ENCODE results near the gene PIK3AP1. TPM values are rescaled to one million over a fixed set of nuclear protein-coding genes. Genes with fewer than 3 reads are reported as not detected.

PIK3AP1 gene
- total RNA-seq, 1 experiment from 2014 or later: 1.7 TPM

DNA sequence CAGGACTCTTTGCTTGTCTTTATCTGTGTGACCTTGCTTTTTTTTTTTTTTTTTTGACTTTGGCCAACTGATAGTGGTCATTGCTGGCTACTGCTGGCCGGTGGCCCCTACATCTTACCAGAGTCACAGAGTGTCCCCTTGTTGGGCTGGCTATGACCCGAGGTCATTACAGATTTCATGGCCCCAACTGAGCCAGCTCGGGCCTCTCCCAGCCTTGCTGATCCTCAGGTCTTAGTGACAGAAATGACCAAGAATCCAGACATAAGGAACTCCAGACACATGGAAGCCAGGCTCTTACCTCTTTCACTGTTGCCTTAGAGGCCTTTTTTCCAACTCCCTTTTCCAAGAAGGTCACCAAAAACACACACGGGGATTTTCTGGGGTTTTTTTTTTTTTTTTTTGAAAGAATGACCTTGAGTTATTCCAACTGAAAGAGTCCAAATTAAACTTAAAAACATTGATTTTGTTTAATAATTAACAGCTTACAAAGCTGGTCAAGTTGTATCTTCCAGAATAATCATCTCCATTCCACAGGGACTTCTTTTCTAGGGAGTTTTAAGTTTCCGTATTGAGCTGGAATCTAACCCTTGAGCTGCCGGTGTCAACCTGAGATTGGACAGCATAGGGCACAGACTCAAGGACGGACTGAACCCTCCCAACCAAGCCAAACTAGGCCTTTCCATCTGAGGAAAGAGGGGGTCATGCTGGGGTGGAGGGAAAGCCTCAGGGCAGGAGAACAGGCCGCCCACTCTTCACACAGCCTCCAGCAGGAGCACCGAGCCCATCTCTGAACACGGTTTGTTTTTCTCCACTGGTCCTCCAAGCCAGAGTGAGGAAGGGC lies 43.8 kb downstream of the PIK3AP1 start:
- no peaks in the 10 kb centered on the region for H3K9me3 ChIP-seq (ENCODE audit: control insufficient read depth, low read depth, low read length)
- no peak overlapping the region; the same call in 1 of the 2 replicates for H3K14ac ChIP-seq (ENCODE audit: insufficient read depth, low read length)
- H3K4me1 ChIP-seq (ENCODE audit: insufficient read depth, low read length): no peaks in the 10 kb centered on the region
- H3K18ac ChIP-seq (ENCODE audit: insufficient read length, low read depth, low read length): no peak overlapping the region
- no peak overlapping the region for H3K27ac ChIP-seq (ENCODE audit: insufficient read length, low read depth, low read length)
- H3K36me3 Mint-ChIP-seq (ENCODE audit: insufficient read depth in 1 of 3, low read depth in 3 of 3): no peaks in the 10 kb centered on the region
- H2BK12ac ChIP-seq (ENCODE audit: insufficient read length, low read depth, low read length): no peak overlapping the region
- no peak for DNase-seq
- H2BK20ac ChIP-seq (ENCODE audit: low read depth, low read length, poor library complexity, severe bottlenecking): no peak overlapping the region
- peaks cover 2 to 8% of the 10 kb centered on the region in 2 experiments; a peak in 2 of 4 replicates for H3K4me1 Mint-ChIP-seq
- H3K79me1 ChIP-seq (ENCODE audit: insufficient read depth, low read depth, low read length, poor library complexity, severe bottlenecking): no peaks in the 10 kb centered on the region
- no peaks in the 10 kb centered on the region for H3K27me3 ChIP-seq (ENCODE audit: insufficient read depth, low read length)
- H4K91ac ChIP-seq (ENCODE audit: insufficient read length, low read depth, low read length): no peak overlapping the region
- no peak overlapping the region for H2BK5ac ChIP-seq (ENCODE audit: insufficient read length, low read length)
- no peaks in the 10 kb centered on the region for H3K79me2 ChIP-seq (ENCODE audit: insufficient read depth, low read length)
- H4K8ac ChIP-seq (replicated peaks; ENCODE audit: insufficient read length, low read depth, low read length): no peak overlapping the region
- no peak overlapping the region for H3K4me3 Mint-ChIP-seq
- no peak overlapping the region for H3K4ac ChIP-seq (ENCODE audit: low read depth, low read length)
- H3K27ac Mint-ChIP-seq: no peak overlapping the region
- H3K9ac ChIP-seq (ENCODE audit: extremely low read depth, insufficient read length, low read length): no peak overlapping the region
- H3T11ph ChIP-seq (ENCODE audit: low read length): no peak overlapping the region
- no peak overlapping the region for H3K4me2 ChIP-seq (ENCODE audit: insufficient read depth, insufficient read length, low read length)
- H3K27me3 Mint-ChIP-seq (ENCODE audit: low read depth): no peaks in the 10 kb centered on the region
- no peaks in the 10 kb centered on the region for H3K23me2 ChIP-seq (ENCODE audit: insufficient read length, low read depth, low read length, poor library complexity, severe bottlenecking)
- H2BK15ac ChIP-seq (ENCODE audit: low read depth, low read length): no peak overlapping the region
- no CpG with 5 or more reads among the region's 10 CpGs for WGBS (ENCODE audit: extremely low coverage, insufficient read length, low lambda C conversion rate)
- no peak overlapping the region for H3K23ac ChIP-seq (ENCODE audit: insufficient read length, low read depth, low read length)
- TF ChIP-seq, protein P1, sequence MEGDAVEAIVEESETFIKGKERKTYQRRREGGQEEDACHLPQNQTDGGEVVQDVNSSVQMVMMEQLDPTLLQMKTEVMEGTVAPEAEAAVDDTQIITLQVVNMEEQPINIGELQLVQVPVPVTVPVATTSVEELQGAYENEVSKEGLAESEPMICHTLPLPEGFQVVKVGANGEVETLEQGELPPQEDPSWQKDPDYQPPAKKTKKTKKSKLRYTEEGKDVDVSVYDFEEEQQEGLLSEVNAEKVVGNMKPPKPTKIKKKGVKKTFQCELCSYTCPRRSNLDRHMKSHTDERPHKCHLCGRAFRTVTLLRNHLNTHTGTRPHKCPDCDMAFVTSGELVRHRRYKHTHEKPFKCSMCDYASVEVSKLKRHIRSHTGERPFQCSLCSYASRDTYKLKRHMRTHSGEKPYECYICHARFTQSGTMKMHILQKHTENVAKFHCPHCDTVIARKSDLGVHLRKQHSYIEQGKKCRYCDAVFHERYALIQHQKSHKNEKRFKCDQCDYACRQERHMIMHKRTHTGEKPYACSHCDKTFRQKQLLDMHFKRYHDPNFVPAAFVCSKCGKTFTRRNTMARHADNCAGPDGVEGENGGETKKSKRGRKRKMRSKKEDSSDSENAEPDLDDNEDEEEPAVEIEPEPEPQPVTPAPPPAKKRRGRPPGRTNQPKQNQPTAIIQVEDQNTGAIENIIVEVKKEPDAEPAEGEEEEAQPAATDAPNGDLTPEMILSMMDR (conservative IDR thresholded peaks at IDR 0.05): no peak
- H4K5ac ChIP-seq (ENCODE audit: insufficient read length, low read depth, low read length): no peak overlapping the region
- H2BK120ac ChIP-seq (ENCODE audit: low read depth, low read length, poor library complexity, severe bottlenecking): no peak overlapping the region
- no peak overlapping the region for H3K56ac ChIP-seq (ENCODE audit: insufficient read length, low read depth, low read length)
- H4K20me1 ChIP-seq (ENCODE audit: control insufficient read depth, insufficient read depth, insufficient read length): no peaks in the 10 kb centered on the region
- H2AFZ ChIP-seq (ENCODE audit: low read length): no peak overlapping the region
- H2AK5ac ChIP-seq (ENCODE audit: insufficient read length, low read length): no peak overlapping the region
- H3K9me3 Mint-ChIP-seq: no peaks in the 10 kb centered on the region

All from H9 (cell line).